ENCODE measurements around the gene KCNE4.
A peak's percentile ranks its signal among the peaks of the same experiment; 100 is the strongest.

Gene KCNE4

GRCh38 chr2:223100061-223100511, 48.1 kb downstream of the KCNE4 start:
- ATAC-seq (ENCODE audit: insufficient read depth, low read depth) (no peak), DNase-seq (no peak)
- TF ChIP-seq EZH2 (IDR thresholded peaks at IDR 0.05; ENCODE audit: borderline replicate concordance, low read depth, low read length, severe bottlenecking), result no peak
- no peak for TF ChIP-seq CTCF (IDR thresholded peaks at IDR 0.05; ENCODE audit: borderline replicate concordance, extremely low read depth, low read length, poor library complexity, severe bottlenecking)
- no peaks in the 10 kb centered on the region for H4K20me1 ChIP-seq (ENCODE audit: insufficient read depth, low read length)
- H3K9me3 ChIP-seq (ENCODE audit: insufficient read depth, low read length, severe bottlenecking), result no peaks in the 10 kb centered on the region
- H2AFZ ChIP-seq (ENCODE audit: low read depth, low read length), result no peak overlapping the region
- no peaks in the 10 kb centered on the region for H3K79me2 ChIP-seq (ENCODE audit: insufficient read depth, low read length)
- no peak overlapping the region for H3K4me3 ChIP-seq (ENCODE audit: low read depth in 1 of 2, low read length in 2 of 2)
- no peak overlapping the region for H3K27ac ChIP-seq (ENCODE audit: low read length)
- H3K4me2 ChIP-seq (ENCODE audit: insufficient read depth, low read length), result no peak overlapping the region
- H3K36me3 ChIP-seq (ENCODE audit: insufficient read depth, low read length), result no peaks in the 10 kb centered on the region
- H3K27me3 ChIP-seq (ENCODE audit: insufficient read depth, low read length, poor library complexity), result no peaks in the 10 kb centered on the region
- no peak overlapping the region for H3K9ac ChIP-seq (ENCODE audit: low read depth, low read length)
- H3K4me1 ChIP-seq (ENCODE audit: insufficient read depth, low read length), result no peaks in the 10 kb centered on the region

GRCh38 chr2:223101340-223102039, 49.5 kb downstream of the KCNE4 start:
- Histone ChIP-seq H3K4me3 (ENCODE audit: low read depth in 1 of 2, low read length in 2 of 2) (no peak overlapping the region), H3K4me2 (ENCODE audit: insufficient read depth, low read length) (no peak overlapping the region), H3K27me3 (ENCODE audit: insufficient read depth, low read length, poor library complexity) (no peaks in the 10 kb centered on the region), H4K20me1 (ENCODE audit: insufficient read depth, low read length) (no peaks in the 10 kb centered on the region), H2AFZ (ENCODE audit: low read depth, low read length) (no peak overlapping the region), H3K36me3 (ENCODE audit: insufficient read depth, low read length) (no peaks in the 10 kb centered on the region), H3K9me3 (ENCODE audit: insufficient read depth, low read length, severe bottlenecking) (no peaks in the 10 kb centered on the region), H3K4me1 (ENCODE audit: insufficient read depth, low read length) (no peaks in the 10 kb centered on the region), H3K79me2 (ENCODE audit: insufficient read depth, low read length) (no peaks in the 10 kb centered on the region), H3K9ac (ENCODE audit: low read depth, low read length) (no peak overlapping the region), H3K27ac (ENCODE audit: low read length) (no peak overlapping the region)
- peak; percentile 4 for DNase-seq
- peak; percentile 50 for TF ChIP-seq CTCF (IDR thresholded peaks at IDR 0.05; ENCODE audit: borderline replicate concordance, extremely low read depth, low read length, poor library complexity, severe bottlenecking)
- no peak for TF ChIP-seq EZH2 (IDR thresholded peaks at IDR 0.05; ENCODE audit: borderline replicate concordance, low read depth, low read length, severe bottlenecking)
- ATAC-seq (ENCODE audit: insufficient read depth, low read depth), result peak; percentile 58; the same call in 2 of the 3 replicates

GRCh38 chr2:223102040-223102400, 50.0 kb downstream of the KCNE4 start:
- Histone ChIP-seq H3K27me3 (ENCODE audit: insufficient read depth, low read length, poor library complexity) (no peaks in the 10 kb centered on the region), H3K4me1 (ENCODE audit: insufficient read depth, low read length) (no peaks in the 10 kb centered on the region), H3K9ac (ENCODE audit: low read depth, low read length) (no peak overlapping the region), H3K36me3 (ENCODE audit: insufficient read depth, low read length) (no peaks in the 10 kb centered on the region), H3K79me2 (ENCODE audit: insufficient read depth, low read length) (no peaks in the 10 kb centered on the region), H4K20me1 (ENCODE audit: insufficient read depth, low read length) (no peaks in the 10 kb centered on the region), H2AFZ (ENCODE audit: low read depth, low read length) (no peak overlapping the region), H3K4me2 (ENCODE audit: insufficient read depth, low read length) (no peak overlapping the region), H3K4me3 (ENCODE audit: low read depth in 1 of 2, low read length in 2 of 2) (no peak overlapping the region), H3K9me3 (ENCODE audit: insufficient read depth, low read length, severe bottlenecking) (no peaks in the 10 kb centered on the region), H3K27ac (ENCODE audit: low read length) (no peak overlapping the region)
- ATAC-seq (ENCODE audit: insufficient read depth, low read depth) (no peak), DNase-seq (no peak)
- TF ChIP-seq EZH2 (IDR thresholded peaks at IDR 0.05; ENCODE audit: borderline replicate concordance, low read depth, low read length, severe bottlenecking) (no peak), CTCF (IDR thresholded peaks at IDR 0.05; ENCODE audit: borderline replicate concordance, extremely low read depth, low read length, poor library complexity, severe bottlenecking) (no peak)

Data from DND-41 (cell line).